Measurements from ENCODE around the gene FSTL4.

GRCh38 chr5:133618141-133618540, 5.8 kb upstream of the FSTL4 start:
- no peak for TF ChIP-seq CTCF (IDR thresholded peaks at IDR 0.05)
- no peak for TF ChIP-seq POLR2A (IDR thresholded peaks at IDR 0.05)

Measured in prostate gland (tissue), 2 donors.